Liver (tissue), 9 donors: ENCODE measurements around the gene ITGA8. TPM values are rescaled to one million over a fixed set of nuclear protein-coding genes. Genes with fewer than 3 reads are reported as not detected.

Experiments used
- DNase-seq: peaks from one replicate; pipeline ENCODE4 v3.0.0-alpha.2; 2017; ENCODE audit warnings: low spot score
- H3K27ac ChIP-seq, 2 donors: one replicate each; pipeline ENCODE4 v1.7.0; 2013; ENCODE audit warnings: inconsistent platforms in 2 of 2, low read length in 2 of 2, control low read depth in 1 of 2, low read depth in 1 of 2, mild to moderate bottlenecking in 1 of 2
- H3K27me3 ChIP-seq, 4 donors: one replicate each; pipeline versions ENCODE4 v1.6.1 to v1.7.0; 2013; ENCODE audit warnings: low read length in 3 of 4, inconsistent platforms in 1 of 4, mild to moderate bottlenecking in 1 of 4, moderate library complexity in 1 of 4; ENCODE audit not compliant: control insufficient read depth in 4 of 4, insufficient read depth in 4 of 4
- H3K36me3 ChIP-seq, 4 donors: one replicate each; pipeline versions ENCODE4 v1.6.1 to v1.7.0; 2013; ENCODE audit warnings: low read length in 3 of 4, mild to moderate bottlenecking in 3 of 4, low read depth in 1 of 4, moderate library complexity in 1 of 4; ENCODE audit not compliant: control insufficient read depth in 4 of 4, insufficient read depth in 3 of 4
- H3K4me1 ChIP-seq, 4 donors: one replicate each; pipeline versions ENCODE4 v1.6.1 to v1.7.0; 2013; ENCODE audit warnings: low read length in 3 of 4, mild to moderate bottlenecking in 3 of 4, moderate library complexity in 1 of 4; ENCODE audit not compliant: control insufficient read depth in 4 of 4, insufficient read depth in 4 of 4
- H3K4me3 ChIP-seq, 3 donors: one replicate each; pipeline versions ENCODE4 v1.6.1 to v1.7.0; 2013; ENCODE audit warnings: low read length in 3 of 3, control low read depth in 1 of 3, low read depth in 1 of 3, mild to moderate bottlenecking in 1 of 3
- H3K9ac ChIP-seq, 2 donors: one replicate each; pipeline ENCODE4 v1.7.0; 2013; ENCODE audit warnings: low read length in 2 of 2, mild to moderate bottlenecking in 2 of 2, moderate library complexity in 2 of 2, control low read depth in 1 of 2, low read depth in 1 of 2
- H3K9me3 ChIP-seq, 4 donors: one replicate each; pipeline versions ENCODE4 v1.6.1 to v1.7.0; 2013; ENCODE audit warnings: low read length in 3 of 4; ENCODE audit not compliant: control insufficient read depth in 4 of 4
- CTCF ChIP-seq: fragments of 150-350 bp; IDR thresholded peaks from 2 replicates; pipeline ENCODE4 v1.5.1; 2017; ENCODE audit warnings: improper control_type of control experiment, low read depth, low read length; ENCODE audit not compliant: missing input control
- EGR1 ChIP-seq, 2 donors: IDR thresholded peaks; 2 replicates each; pipeline ENCODE4 v1.6.1; 2016 to 2018; ENCODE audit warnings: antibody characterized with exemption in 2 of 2, low read depth in 2 of 2
- FOXA1 ChIP-seq: IDR thresholded peaks from 2 replicates; pipeline ENCODE4 v1.6.1; 2016; ENCODE audit warnings: antibody characterized with exemption
- FOXA2 ChIP-seq: IDR thresholded peaks from 2 replicates; pipeline ENCODE4 v1.6.1; 2016; ENCODE audit warnings: antibody characterized with exemption
- GABPA ChIP-seq, 2 donors: IDR thresholded peaks in 1 of 2; conservative IDR thresholded peaks in 1 of 2; 2 replicates each; pipeline ENCODE4 v1.6.1; 2016; ENCODE audit warnings: antibody characterized with exemption in 2 of 2, mild to moderate bottlenecking in 1 of 2, moderate library complexity in 1 of 2
- HNF4A ChIP-seq, 2 donors: conservative IDR thresholded peaks; 2 replicates each; pipeline ENCODE4 v1.6.1; 2016; ENCODE audit warnings: antibody characterized with exemption in 2 of 2, mild to moderate bottlenecking in 2 of 2
- HNF4G ChIP-seq: IDR thresholded peaks from 2 replicates; pipeline ENCODE4 v1.6.1; 2016; ENCODE audit warnings: antibody characterized with exemption
- JUND ChIP-seq, 2 donors: IDR thresholded peaks; 2 replicates each; pipeline ENCODE4 v1.6.1; 2016; ENCODE audit warnings: antibody characterized with exemption in 2 of 2
- MAX ChIP-seq: IDR thresholded peaks from 2 replicates; pipeline ENCODE4 v1.6.1; 2016; ENCODE audit warnings: antibody characterized with exemption
- NR2F2 ChIP-seq: IDR thresholded peaks from 2 replicates; pipeline ENCODE4 v1.6.1; 2016; ENCODE audit warnings: antibody characterized with exemption
- RAD21 ChIP-seq, 2 donors: IDR thresholded peaks; 2 replicates each; pipeline ENCODE4 v1.6.1; 2016; ENCODE audit warnings: antibody characterized with exemption in 2 of 2, mild to moderate bottlenecking in 2 of 2
- REST ChIP-seq: IDR thresholded peaks from 2 replicates; pipeline ENCODE4 v1.6.1; 2016; ENCODE audit warnings: antibody characterized with exemption, mild to moderate bottlenecking
- RXRA ChIP-seq, 2 donors: IDR thresholded peaks; 2 replicates each; pipeline ENCODE4 v1.6.1; 2017 to 2018; ENCODE audit warnings: antibody characterized with exemption in 2 of 2, mild to moderate bottlenecking in 1 of 2
- SP1 ChIP-seq: IDR thresholded peaks from 2 replicates; pipeline ENCODE4 v1.6.1; 2018; ENCODE audit warnings: antibody characterized with exemption, mild to moderate bottlenecking
- TAF1 ChIP-seq: conservative IDR thresholded peaks from 2 replicates; pipeline ENCODE4 v1.6.1; 2016; ENCODE audit warnings: antibody characterized with exemption, mild to moderate bottlenecking
- whole genome bisulfite sequencing: extraction: QIAGEN DNeasy Blood & Tissue Kit; methylation state at CpG from one replicate; pipeline ENCODE4 v1.1.7; 2013; 5-methylcytosine and 5-hydroxymethylcytosine counted together
- polyA plus RNA-seq, 2 donors: library from polyadenylated mRNA; stranded (reverse) in 1 of 2; unstranded in 1 of 2; fragments of 200-250 nt in 1 of 2; fragments of >200 nt in 1 of 2; fragmentation: Nextera tagmentation in 1 of 2; extraction: Ambion mirVana in 1 of 2; gene quantifications; one replicate each; pipeline versions ENCODE4 v1.2.1 to v1.2.3, GENCODE V29; 2013 to 2015
- total RNA-seq, 2 donors: library from RNA; depleted of rRNA; stranded (reverse); fragments of >200 nt; gene quantifications; one replicate each; pipeline ENCODE4 v1.2.3, GENCODE V29; 2014
- TF ChIP-seq, protein P1 (sequence below): IDR thresholded peaks from 2 replicates; pipeline ENCODE4 v1.6.1; 2016; ENCODE audit warnings: antibody characterized with exemption
- TF ChIP-seq, protein P2 (sequence below): IDR thresholded peaks from 2 replicates; pipeline ENCODE4 v1.6.1; 2016; ENCODE audit warnings: antibody characterized with exemption
- donor health status: healthy.
- donor health status: healthy.
- donor health status: healthy.
- donor health status: healthy.
- donor health status: healthy.

ITGA8 gene
- total and polyA plus RNA-seq, 4 donors, result 0.06 to 1.0 (median 0.60) TPM

DNA sequence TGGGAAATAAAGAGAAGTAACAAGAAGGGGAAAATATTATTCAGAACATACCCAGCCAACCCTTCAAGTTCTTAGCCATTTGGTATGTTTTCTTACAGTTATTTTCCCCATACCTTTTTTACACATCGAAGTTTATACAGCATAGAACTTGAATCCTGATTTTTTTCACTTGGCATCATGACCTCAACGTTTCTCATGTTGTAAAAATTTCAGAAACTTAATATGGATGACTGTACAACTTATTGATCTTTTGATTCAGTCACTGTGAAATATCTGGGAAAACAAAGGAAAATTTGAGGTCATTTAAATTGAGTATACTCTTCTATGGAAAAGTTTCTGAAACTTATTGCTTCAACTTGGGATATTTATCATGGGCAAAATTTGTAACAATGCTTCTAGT is 245.1 kb downstream of the ITGA8 start:
- Histone ChIP-seq H3K36me3 (no peaks in the 10 kb centered on the region), H3K27me3 (peaks cover 0 to 8% (median 2%) of the 10 kb centered on the region in 4 donors), H3K27ac (no peak overlapping the region), H3K9me3 (no peaks in the 10 kb centered on the region), H3K4me1 (no peaks in the 10 kb centered on the region), H3K9ac (no peak overlapping the region), H3K4me3 (no peak overlapping the region)
- WGBS, result 56% methylated on average over 2 of the region's 2 CpGs
- TF ChIP-seq FOXA1, result no peak
- TF ChIP-seq TAF1, result no peak
- TF ChIP-seq HNF4G, result no peak
- no peak for TF ChIP-seq GABPA (IDR thresholded peaks at IDR 0.05 in 1 of 2, conservative IDR thresholded peaks at IDR 0.05 in 1 of 2)
- TF ChIP-seq, protein P1, sequence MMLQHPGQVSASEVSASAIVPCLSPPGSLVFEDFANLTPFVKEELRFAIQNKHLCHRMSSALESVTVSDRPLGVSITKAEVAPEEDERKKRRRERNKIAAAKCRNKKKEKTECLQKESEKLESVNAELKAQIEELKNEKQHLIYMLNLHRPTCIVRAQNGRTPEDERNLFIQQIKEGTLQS, result no peak
- TF ChIP-seq JUND (IDR thresholded peaks at IDR 0.05), result no peak
- no peak for TF ChIP-seq REST
- no peak for TF ChIP-seq HNF4A (conservative IDR thresholded peaks at IDR 0.05)
- TF ChIP-seq MAX, result no peak
- TF ChIP-seq, protein P2, sequence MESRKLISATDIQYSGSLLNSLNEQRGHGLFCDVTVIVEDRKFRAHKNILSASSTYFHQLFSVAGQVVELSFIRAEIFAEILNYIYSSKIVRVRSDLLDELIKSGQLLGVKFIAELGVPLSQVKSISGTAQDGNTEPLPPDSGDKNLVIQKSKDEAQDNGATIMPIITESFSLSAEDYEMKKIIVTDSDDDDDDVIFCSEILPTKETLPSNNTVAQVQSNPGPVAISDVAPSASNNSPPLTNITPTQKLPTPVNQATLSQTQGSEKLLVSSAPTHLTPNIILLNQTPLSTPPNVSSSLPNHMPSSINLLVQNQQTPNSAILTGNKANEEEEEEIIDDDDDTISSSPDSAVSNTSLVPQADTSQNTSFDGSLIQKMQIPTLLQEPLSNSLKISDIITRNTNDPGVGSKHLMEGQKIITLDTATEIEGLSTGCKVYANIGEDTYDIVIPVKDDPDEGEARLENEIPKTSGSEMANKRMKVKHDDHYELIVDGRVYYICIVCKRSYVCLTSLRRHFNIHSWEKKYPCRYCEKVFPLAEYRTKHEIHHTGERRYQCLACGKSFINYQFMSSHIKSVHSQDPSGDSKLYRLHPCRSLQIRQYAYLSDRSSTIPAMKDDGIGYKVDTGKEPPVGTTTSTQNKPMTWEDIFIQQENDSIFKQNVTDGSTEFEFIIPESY, result no peak
- TF ChIP-seq FOXA2, result no peak
- TF ChIP-seq SP1, result no peak
- TF ChIP-seq NR2F2, result no peak
- TF ChIP-seq RXRA (IDR thresholded peaks at IDR 0.05), result no peak
- DNase-seq, result no peak

- TF ChIP-seq GABPA (IDR thresholded peaks at IDR 0.05 in 1 of 2, conservative IDR thresholded peaks at IDR 0.05 in 1 of 2) (no peak), FOXA1 (no peak), SP1 (no peak), EGR1 (IDR thresholded peaks at IDR 0.05; ENCODE audit: low read depth in 2 of 2) (no peak), RAD21 (IDR thresholded peaks at IDR 0.05) (no peak), RXRA (IDR thresholded peaks at IDR 0.05) (no peak), NR2F2 (no peak), TAF1 (no peak), REST (no peak), CTCF (no peak), MAX (no peak), HNF4G (no peak)
- TF ChIP-seq, protein P1, result no peak
These were observed 246.3 kb downstream of the ITGA8 start for GRCh38 chr10:15473396-15473767.

More at GRCh38 chr10:15473396-15473767, 246.3 kb downstream of the ITGA8 start:
- H3K9me3 ChIP-seq, result no peaks in the 10 kb centered on the region
- peaks cover 0 to 8% (median 2%) of the 10 kb centered on the region in 4 donors for H3K27me3 ChIP-seq
- H3K4me3 ChIP-seq, result no peak overlapping the region
- 37% methylated on average over 5 of the region's 5 CpGs for WGBS
- no peak for DNase-seq
- no peak overlapping the region for H3K9ac ChIP-seq
- H3K36me3 ChIP-seq, result no peaks in the 10 kb centered on the region
- H3K27ac ChIP-seq, result no peak overlapping the region
- no peaks in the 10 kb centered on the region for H3K4me1 ChIP-seq
